NCI-H2227 (cell line): Measurements from ENCODE around the gene LAPTM5.

Experiments used
- DNase-seq: peaks from one replicate; lab custom pipeline; 2025; ENCODE audit not compliant: unreplicated experiment; lab: John Stamatoyannopoulos, UW

Gene LAPTM5

DNA sequence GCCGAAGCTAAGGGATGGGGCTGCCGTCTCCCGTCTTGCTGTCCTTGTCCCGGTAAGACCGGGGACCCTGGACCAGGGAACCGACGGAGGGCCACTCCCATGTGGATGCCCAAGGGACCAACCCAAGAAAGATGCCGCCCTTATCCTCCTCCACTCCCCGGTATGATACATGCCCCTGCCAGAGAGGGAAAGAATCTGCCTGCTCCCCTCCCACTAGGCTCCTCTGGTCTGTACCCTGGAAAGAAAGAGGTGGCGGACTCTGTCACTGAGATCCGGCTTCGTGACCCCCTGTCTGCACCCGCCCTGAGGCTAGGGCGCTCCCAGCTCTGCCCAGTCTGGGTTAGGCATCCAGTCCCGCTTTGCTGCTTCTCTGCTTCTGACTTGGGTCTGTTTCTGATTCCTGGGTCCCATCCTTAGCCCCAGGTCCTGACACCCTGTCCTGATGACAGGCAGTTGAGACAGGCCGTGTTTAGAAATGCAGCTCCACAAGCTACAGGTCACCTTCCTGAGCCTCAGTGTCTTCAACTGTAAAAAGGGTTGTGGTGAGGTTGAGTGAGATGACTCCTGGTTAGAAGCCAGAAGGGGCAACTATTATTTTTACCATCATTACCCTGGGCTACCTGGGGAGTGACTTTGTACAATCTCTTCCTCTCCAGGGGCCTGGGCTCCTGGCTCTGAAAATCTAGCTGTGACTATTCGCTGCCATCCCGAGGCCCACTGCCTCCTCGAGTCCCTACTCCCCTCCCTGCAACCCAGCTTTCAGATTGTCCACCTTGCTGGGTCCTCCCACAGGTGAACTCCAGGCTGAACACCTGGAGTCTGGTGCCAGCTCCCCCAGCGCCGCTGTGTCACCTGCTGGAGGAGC is 37.9 kb downstream of the LAPTM5 start:
- DNase-seq, result no peak

GRCh38 chr1:30718636-30719405 is 38.8 kb downstream of the LAPTM5 start:
- DNase-seq, result peak; percentile 99

- DNase-seq, result peak; percentile 99
These were observed 39.4 kb downstream of the LAPTM5 start for GRCh38 chr1:30718091-30718635.

GRCh38 chr1:30716646-30717045 is 40.9 kb downstream of the LAPTM5 start:
- no peak for DNase-seq

DNA sequence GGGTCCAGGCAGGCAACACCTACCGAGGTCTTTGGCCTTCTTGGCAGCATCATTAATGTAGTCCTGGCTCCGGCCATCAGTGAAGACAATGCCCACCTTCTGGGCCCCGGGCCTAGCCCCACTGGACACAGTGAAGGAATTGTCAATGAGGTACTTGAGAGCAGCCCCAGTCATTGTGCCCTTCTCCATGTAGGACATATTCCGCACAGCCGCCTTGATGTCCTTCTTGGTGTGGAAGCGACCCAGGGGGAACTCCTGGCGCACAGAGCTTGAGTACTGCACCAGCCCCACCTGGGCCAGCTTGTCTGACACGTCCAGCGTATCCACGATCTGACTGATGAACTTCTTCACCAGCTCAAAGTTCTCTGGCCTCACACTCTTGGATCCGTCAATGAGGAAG is 41.7 kb downstream of the LAPTM5 start:
- no peak for DNase-seq

GRCh38 chr1:30715216-30715615 is 42.4 kb downstream of the LAPTM5 start:
- no peak for DNase-seq

- no peak for DNase-seq
These were observed 43.0 kb downstream of the LAPTM5 start for GRCh38 chr1:30714536-30715090.

GRCh38 chr1:30714025-30714424 is 43.5 kb downstream of the LAPTM5 start:
- no peak for DNase-seq

DNA sequence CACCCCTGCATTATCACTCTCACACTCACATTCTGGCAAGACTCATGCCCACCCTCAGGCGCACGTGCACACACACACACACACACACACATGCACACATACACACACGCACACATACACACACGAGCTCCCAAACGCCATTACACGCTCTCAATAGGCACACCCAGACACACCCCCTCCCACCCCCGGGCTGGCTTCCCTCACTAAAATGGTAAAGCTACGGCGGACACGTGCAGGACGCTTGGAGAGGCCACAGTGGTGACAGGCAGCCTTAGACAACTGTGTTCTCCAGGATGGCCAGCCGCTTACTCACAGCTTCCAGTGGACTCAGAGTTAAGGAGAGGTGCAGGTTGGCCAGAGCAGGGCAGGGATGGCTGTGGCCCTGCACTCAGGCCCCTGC is 44.3 kb downstream of the LAPTM5 start:
- DNase-seq, result peak; percentile 56

DNA sequence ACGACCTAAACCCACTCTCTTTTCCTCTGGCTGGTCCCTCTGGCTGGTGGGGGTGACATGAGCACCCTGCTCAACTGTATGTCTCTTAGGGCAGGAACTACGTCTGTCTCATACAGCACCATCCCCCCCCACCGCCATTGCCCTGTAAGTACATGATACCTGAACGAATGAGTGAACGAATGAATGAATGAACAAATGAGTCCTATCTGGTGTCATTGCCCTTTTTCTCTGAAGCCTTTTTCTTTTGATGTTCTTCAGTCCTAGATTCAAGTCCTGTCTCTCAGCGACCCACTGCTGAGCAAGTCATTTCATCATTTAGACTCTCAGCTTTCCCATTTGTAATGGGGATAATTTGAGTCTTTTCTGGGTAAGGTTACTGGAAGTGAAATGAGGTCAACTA is 45.0 kb downstream of the LAPTM5 start:
- DNase-seq, result no peak

- DNase-seq, result no peak
These were observed 47.2 kb downstream of the LAPTM5 start for GRCh38 chr1:30710407-30710806.

GRCh38 chr1:30708361-30708728 is 49.2 kb downstream of the LAPTM5 start:
- DNase-seq, result no peak

- DNase-seq, result peak; percentile 90
These were observed 49.9 kb downstream of the LAPTM5 start for GRCh38 chr1:30707412-30708360.

DNA sequence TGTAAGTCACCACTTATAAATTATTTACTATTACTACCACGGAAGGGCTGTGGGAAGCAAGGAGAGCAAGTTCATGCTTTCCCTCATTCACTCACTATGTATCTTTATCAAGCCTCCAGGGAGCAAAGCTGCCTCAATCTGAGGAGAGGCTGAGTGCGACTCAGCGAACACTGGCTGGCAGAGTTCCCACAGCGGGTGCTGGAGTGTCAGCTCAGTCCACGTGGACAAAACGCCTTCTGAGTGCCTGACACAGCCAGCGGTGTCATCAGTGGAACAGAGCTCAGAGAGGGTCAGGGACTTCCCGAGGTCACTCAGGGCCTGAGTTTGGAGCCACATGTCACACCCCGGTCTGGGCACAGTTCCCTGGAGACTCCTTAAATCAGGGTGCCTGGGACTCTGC is 51.0 kb downstream of the LAPTM5 start:
- peak; percentile 31 for DNase-seq

- no peak for DNase-seq
These were observed 51.9 kb downstream of the LAPTM5 start for GRCh38 chr1:30705698-30706097.

- no peak for DNase-seq
These were observed 52.6 kb downstream of the LAPTM5 start for GRCh38 chr1:30704765-30705509.

GRCh38 chr1:30704271-30704670 is 53.3 kb downstream of the LAPTM5 start:
- DNase-seq, result no peak

GRCh38 chr1:30702823-30703222 is 54.8 kb downstream of the LAPTM5 start:
- DNase-seq, result no peak

DNA sequence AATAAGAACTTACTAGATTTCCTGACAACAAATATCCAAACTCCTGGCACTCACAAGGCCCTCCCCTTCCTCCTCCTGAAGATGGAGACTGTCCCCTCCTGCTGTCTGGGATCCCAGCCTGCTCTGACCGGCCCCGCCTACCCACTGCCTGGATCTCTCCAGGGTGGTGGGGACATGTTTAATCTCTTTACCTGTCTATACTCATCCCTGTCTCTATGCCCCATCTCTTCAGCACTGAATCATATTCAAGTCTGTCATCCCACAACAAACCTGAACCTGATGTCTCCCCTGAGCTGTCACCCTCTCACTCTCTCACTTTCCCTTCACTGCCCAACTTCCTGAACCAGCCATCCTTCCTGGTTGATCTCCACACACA is 56.3 kb downstream of the LAPTM5 start:
- DNase-seq, result no peak
